Esophagus squamous epithelium (tissue), 5 donors: ENCODE results near the gene AIDA. TPM values are rescaled to one million over a fixed set of nuclear protein-coding genes. Genes with fewer than 3 reads are reported as not detected.

Experiments
- DNase-seq: peaks from one replicate; lab custom pipeline; 2025; lab: John Stamatoyannopoulos, UW
- H3K27ac ChIP-seq, 4 donors: fragments of 200-600 bp; sonication (generic); one replicate each; pipeline ENCODE4 v1.5.1; 2016 to 2019; ENCODE audit warnings: mild to moderate bottlenecking in 1 of 4
- H3K27me3 ChIP-seq, 4 donors: fragments of 200-600 bp; sonication (generic); 1 replicate in 3 of 4; 2 replicates in 1 of 4; pipeline versions ENCODE4 v1.5.1 to v1.6.0; 2017 to 2021; ENCODE audit warnings: antibody characterized with exemption in 1 of 4
- H3K36me3 ChIP-seq, 3 donors: fragments of 200-600 bp; sonication (generic); one replicate each; pipeline ENCODE4 v1.5.1; 2016 to 2019
- H3K4me1 ChIP-seq, 3 donors: fragments of 200-600 bp; sonication (generic); one replicate each; pipeline ENCODE4 v1.5.1; 2017 to 2019
- H3K4me3 ChIP-seq, 4 donors: fragments of 200-600 bp; sonication (generic); 1 replicate in 3 of 4; 2 replicates in 1 of 4; pipeline ENCODE4 v1.5.1; 2016 to 2019; ENCODE audit warnings: mild to moderate bottlenecking in 2 of 4, moderate library complexity in 1 of 4
- H3K9me3 ChIP-seq, 3 donors: fragments of 200-600 bp; sonication (generic); one replicate each; pipeline ENCODE4 v1.5.1; 2016 to 2019
- POLR2A ChIP-seq, 4 donors: fragments of 450-650 bp; IDR thresholded peaks; one replicate each; pipeline ENCODE4 v1.6.1; 2017; ENCODE audit warnings: antibody characterized with exemption in 4 of 4, mild to moderate bottlenecking in 4 of 4, moderate library complexity in 3 of 4
- WGBS, 2 donors: methylation state at CpG; one replicate each; pipeline ENCODE4 v1.1.5; 2018; 5-methylcytosine and 5-hydroxymethylcytosine counted together
- intact Hi-C: fragments of 100-400 bp; cut with DNase I; formaldehyde crosslinking; loops from one replicate; pipeline ENCODE4 v1.15.0; 2022
- total RNA-seq, 4 donors: library from RNA; depleted of rRNA; stranded (reverse); fragments of >200 nt; gene quantifications; one replicate each; pipeline ENCODE4 v1.1.0, GENCODE V29; 2016
- TF ChIP-seq, protein P1 (sequence below), 6 experiments: fragments of 450-650 bp in 4 of 6; fragments of 200-600 bp in 2 of 6; sonication (generic) in 2 of 6; IDR thresholded peaks; one replicate each; pipeline ENCODE4 v1.5.1; 2016 to 2019; ENCODE audit warnings: antibody characterized with exemption in 6 of 6, mild to moderate bottlenecking in 4 of 6, moderate library complexity in 4 of 6
- donor health status: DM: yes; HTN: yes; CAD: no.

AIDA gene
- total RNA-seq, 4 donors from 2014 or later: 18.6 to 51.1 (median 31.7) TPM

DNA sequence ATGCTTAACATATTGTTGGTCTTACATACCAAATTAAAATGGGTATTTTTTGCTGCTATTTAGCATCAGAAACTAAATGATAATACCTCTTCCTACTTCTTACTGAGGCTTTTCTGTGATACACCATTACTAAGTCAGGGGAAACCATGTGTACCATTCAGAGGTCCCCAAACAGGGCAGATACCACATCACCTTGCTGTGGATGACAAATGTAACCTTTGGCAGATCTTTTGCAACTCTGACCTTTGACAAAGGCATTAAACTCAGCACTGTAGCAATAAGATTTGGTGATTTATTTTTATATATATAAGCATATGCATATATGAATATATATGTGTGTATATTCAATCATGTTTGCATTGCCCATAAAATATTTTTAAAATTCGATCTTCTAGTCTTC, 27.6 kb upstream of the AIDA start:
- H3K9me3 ChIP-seq: no peaks in the 10 kb centered on the region
- H3K36me3 ChIP-seq: peaks cover 0 to 26% (median 0%) of the 10 kb centered on the region in 3 donors
- no peak overlapping the region for H3K4me3 ChIP-seq
- H3K27me3 ChIP-seq: no peaks in the 10 kb centered on the region
- H3K27ac ChIP-seq: no peak overlapping the region
- no peak for DNase-seq
- peaks cover 0 to 13% (median 3%) of the 10 kb centered on the region in 3 donors for H3K4me1 ChIP-seq
- 59 to 71% methylated on average over 1 of the region's 1 CpG for WGBS, 2 donors
- TF ChIP-seq, protein P1, sequence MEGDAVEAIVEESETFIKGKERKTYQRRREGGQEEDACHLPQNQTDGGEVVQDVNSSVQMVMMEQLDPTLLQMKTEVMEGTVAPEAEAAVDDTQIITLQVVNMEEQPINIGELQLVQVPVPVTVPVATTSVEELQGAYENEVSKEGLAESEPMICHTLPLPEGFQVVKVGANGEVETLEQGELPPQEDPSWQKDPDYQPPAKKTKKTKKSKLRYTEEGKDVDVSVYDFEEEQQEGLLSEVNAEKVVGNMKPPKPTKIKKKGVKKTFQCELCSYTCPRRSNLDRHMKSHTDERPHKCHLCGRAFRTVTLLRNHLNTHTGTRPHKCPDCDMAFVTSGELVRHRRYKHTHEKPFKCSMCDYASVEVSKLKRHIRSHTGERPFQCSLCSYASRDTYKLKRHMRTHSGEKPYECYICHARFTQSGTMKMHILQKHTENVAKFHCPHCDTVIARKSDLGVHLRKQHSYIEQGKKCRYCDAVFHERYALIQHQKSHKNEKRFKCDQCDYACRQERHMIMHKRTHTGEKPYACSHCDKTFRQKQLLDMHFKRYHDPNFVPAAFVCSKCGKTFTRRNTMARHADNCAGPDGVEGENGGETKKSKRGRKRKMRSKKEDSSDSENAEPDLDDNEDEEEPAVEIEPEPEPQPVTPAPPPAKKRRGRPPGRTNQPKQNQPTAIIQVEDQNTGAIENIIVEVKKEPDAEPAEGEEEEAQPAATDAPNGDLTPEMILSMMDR (IDR thresholded peaks at IDR 0.05): no peak
- TF ChIP-seq POLR2A (IDR thresholded peaks at IDR 0.05): no peak
- intact Hi-C loops: loop anchor here (10.0 kb wide), 1 partner anchor 345 kb away; no protein-coding TSS in a partner anchor

DNA sequence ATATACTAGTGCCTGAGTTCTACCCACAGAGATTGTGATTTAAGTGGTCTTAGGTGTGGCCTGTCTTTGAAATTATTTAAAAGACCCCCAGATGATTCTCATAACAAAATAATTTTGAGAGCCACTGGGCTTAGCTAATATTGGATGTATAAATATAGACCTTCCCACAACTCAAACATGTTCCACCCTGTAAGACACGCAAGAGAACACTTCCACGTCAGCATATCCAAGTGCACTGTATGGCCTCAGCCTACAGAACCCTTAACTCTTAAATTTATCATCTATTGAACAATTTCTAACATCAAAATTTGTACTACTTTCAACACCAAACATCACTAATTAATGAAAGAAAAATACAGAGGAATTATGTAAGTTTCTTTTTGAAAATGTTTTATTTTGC, 27.2 kb upstream of the AIDA start:
- Histone ChIP-seq H3K27me3 (no peaks in the 10 kb centered on the region), H3K27ac (no peak overlapping the region), H3K36me3 (peaks cover 0 to 31% (median 0%) of the 10 kb centered on the region in 3 donors), H3K4me1 (peaks cover 0 to 13% (median 3%) of the 10 kb centered on the region in 3 donors), H3K4me3 (no peak overlapping the region), H3K9me3 (no peaks in the 10 kb centered on the region)
- intact Hi-C loops: loop anchor here (10.0 kb wide), 1 partner anchor 345 kb away; no protein-coding TSS in a partner anchor
- TF ChIP-seq POLR2A (IDR thresholded peaks at IDR 0.05): no peak
- TF ChIP-seq, protein P1 (IDR thresholded peaks at IDR 0.05): no peak
- no peak for DNase-seq
- 59 to 65% methylated on average over 2 of the region's 2 CpGs for WGBS, 2 donors

DNA sequence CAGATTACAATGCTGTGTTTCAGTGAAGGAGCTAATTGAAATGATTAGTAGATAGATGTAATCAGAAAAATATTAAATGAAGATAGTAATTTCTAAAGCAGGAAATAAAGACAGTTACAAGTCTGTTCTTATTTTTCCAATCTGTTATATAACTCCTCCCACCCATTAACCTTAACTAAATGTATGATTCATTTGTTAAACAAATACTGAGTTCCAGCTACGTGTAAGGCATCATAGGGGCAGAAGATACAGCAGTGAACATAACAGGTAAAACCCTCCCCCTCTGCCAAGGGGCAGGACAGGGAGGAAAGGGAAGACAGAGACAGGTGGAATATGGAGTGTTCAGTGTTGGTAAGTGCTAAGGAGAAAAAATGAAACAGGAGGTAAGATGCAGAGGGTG, 24.7 kb upstream of the AIDA start, which contains the start of gene FAM177B:
FAM177B (plus strand) TSS at position 231 of the 400 bp plus-strand sequence. CDS start 9,344 bp downstream, outside the sequence.
- intact Hi-C loops: loop anchor here (10.0 kb wide), 1 partner anchor 348 kb away; no protein-coding TSS in a partner anchor
- H3K27me3 ChIP-seq: no peaks in the 10 kb centered on the region

DNA sequence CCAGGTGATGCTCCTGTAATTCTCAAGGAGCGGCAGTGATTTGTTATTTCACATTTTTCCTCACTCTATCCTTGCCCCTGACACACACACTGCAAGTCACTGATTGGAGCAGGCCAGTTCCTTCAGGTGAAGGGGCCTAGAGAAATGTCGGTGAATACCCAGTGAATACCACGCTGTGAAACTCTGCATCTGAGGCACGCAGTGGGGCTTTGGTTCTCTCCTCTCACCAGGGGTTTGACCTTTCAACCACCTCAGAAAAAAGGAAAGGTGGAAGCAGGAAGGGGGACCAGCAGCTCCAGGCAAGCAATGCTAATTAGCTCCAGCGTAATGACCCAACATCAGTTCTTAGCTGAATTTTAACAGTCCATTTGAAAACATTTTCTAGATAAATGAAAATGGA, 24.2 kb upstream of the AIDA start:
- peaks cover 0 to 13% (median 3%) of the 10 kb centered on the region in 3 donors for H3K4me1 ChIP-seq
- H3K4me3 ChIP-seq: no peak overlapping the region
- H3K27ac ChIP-seq: no peak overlapping the region
- no peaks in the 10 kb centered on the region for H3K27me3 ChIP-seq
- no peaks in the 10 kb centered on the region for H3K9me3 ChIP-seq
- no peak for TF ChIP-seq POLR2A (IDR thresholded peaks at IDR 0.05)
- TF ChIP-seq, protein P1 (IDR thresholded peaks at IDR 0.05): no peak
- peaks cover 0 to 60% (median 13%) of the 10 kb centered on the region in 3 donors for H3K36me3 ChIP-seq
- WGBS, 2 donors: 49 to 56% methylated on average over 5 of the region's 5 CpGs
- no peak for DNase-seq
- intact Hi-C loops: loop anchor here (10.0 kb wide), 1 partner anchor 348 kb away; no protein-coding TSS in a partner anchor

More for the DNA sequence above, 24.7 kb upstream of the AIDA start, which contains the start of gene FAM177B:
- WGBS, 2 donors: 29 to 40% methylated on average over 1 of the region's 1 CpG
- TF ChIP-seq, protein P1 (IDR thresholded peaks at IDR 0.05): no peak
- TF ChIP-seq POLR2A (IDR thresholded peaks at IDR 0.05): no peak
- no peak within 1 kb of the TSS for H3K4me3 ChIP-seq
- DNase-seq: no peak
- no peak within 1 kb of the TSS for H3K27ac ChIP-seq
- H3K4me1 ChIP-seq: peaks cover 0 to 13% (median 3%) of the 10 kb centered on the region in 3 donors
- H3K9me3 ChIP-seq: no peaks in the 10 kb centered on the region
- peaks cover 0 to 55% (median 10%) of the 10 kb centered on the region in 3 donors for H3K36me3 ChIP-seq

DNA sequence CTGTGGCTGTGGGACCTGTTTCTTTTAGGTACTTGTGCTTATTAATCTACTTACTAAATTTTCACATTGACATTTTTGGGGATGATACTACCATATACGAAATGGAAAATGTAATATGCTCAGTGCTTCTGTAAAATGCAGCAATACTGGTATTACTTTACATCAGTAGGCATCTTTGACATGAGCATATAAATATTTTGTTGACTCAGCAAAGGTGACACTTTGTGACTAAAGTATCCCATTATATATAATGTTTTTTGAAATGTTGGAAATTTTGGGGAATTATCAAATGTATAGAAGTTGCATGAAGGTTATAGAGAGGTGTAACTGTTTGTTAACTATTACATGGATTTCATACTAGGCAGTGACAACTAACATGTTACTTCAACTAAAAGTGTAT, 22.4 kb upstream of the AIDA start:
- no peak for DNase-seq
- Histone ChIP-seq H3K4me3 (no peak overlapping the region), H3K27ac (no peak overlapping the region), H3K36me3 (peaks cover 0 to 78% (median 22%) of the 10 kb centered on the region in 3 donors), H3K4me1 (peaks cover 0 to 13% (median 3%) of the 10 kb centered on the region in 3 donors), H3K27me3 (no peaks in the 10 kb centered on the region), H3K9me3 (no peaks in the 10 kb centered on the region)
- 58 to 72% methylated on average over 1 of the region's 1 CpG for WGBS, 2 donors
- intact Hi-C loops: loop anchor here (10.0 kb wide), 1 partner anchor 350 kb away; no protein-coding TSS in a partner anchor
- no peak for TF ChIP-seq POLR2A (IDR thresholded peaks at IDR 0.05)
- TF ChIP-seq, protein P1 (IDR thresholded peaks at IDR 0.05): no peak
